ENCODE measurements around the gene C1orf174.

- TF ChIP-seq FOXM1 (IDR thresholded peaks at IDR 0.05; ENCODE audit: borderline replicate concordance, low read depth), result no peak
- TF ChIP-seq REST (IDR thresholded peaks at IDR 0.05; ENCODE audit: low read depth), result no peak
- no peak for TF ChIP-seq YY1 (IDR thresholded peaks at IDR 0.05; ENCODE audit: low read depth)
Measured at GRCh38 chr1:3868464-3869006, 31.5 kb downstream of the C1orf174 start.
